ENCODE data around the gene KIAA0753.
"Not testable (repeated sequence)": the region's sequence is repeated elsewhere in the genome, so short reads cannot be mapped to it uniquely, and the experiment has no call there.

Gene KIAA0753

DNA sequence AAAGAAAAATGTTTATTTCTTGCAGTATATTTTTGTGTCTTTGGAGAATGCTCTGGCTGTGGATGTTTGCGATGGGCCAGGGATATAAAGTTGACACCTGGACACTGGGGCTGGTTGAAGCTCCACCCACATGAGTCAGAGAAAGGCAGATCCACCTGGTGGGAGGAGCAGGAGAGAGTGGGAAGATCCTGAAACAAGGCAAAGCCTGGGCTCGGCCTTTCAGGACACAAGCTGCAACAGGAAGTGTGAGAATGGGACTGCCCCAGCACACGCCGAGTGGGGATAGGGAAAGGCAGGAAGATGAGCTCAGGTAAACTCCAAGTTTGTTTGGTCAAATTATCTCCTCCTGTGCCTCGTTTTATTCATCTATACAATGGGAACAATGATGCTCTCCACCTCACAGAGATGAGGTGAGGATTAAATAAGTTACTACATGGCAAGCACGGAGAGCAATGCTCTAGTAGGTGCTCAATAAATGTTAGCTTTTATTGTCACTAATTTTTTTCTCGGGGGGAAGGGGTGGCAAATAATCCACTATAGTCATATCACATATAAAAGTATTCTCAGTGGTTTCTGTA is 62.7 kb downstream of the KIAA0753 start:
- no peaks in the 10 kb centered on the region for H3K9me3 Mint-ChIP-seq
- ATAC-seq, result no peak
- H3K36me3 Mint-ChIP-seq, result peaks cover 15% of the 10 kb centered on the region
- peaks cover 21% of the 10 kb centered on the region for H3K4me1 Mint-ChIP-seq
- no peak overlapping the region for H3K4me3 Mint-ChIP-seq
- no peak for DNase-seq (ENCODE audit: low spot score in 2 of 2)
- no peak overlapping the region for H3K27ac Mint-ChIP-seq

DNA sequence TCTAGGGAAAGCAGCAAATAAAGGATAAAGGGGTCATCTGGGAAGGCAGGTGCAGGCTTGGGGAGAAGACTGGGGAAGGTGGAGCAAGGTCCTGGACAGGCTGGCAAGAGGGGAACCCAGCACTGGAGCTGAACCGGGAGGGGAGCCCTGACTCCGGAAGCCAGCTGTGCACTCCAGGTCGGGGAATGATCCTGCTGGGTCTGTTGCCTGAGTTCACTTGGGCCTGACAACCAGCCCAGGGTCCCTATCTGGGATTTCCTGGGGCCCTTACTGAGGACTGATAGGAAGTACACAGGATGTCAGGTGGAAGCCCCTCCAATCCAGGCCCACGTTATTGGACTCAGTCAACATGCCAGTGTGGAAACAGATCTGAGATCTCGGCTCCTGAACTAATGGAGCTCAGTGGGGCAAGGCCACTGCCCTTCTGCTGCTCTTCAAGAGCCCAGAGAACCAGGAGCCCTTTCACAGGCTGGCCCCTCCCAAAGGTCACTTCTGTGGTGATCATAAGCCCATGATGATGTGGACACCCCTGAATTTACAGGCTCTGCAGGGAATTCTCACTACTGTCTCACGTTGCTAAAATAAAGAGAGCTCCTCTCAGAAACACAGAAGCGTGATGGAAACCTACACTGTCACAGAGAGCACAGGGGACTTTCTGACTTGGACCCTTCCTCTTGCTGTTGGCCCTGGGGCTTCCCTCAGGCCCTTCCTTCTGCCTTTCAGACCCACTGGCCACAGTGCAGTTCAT is 64.3 kb downstream of the KIAA0753 start:
- Mint-ChIP-seq H3K27ac (peak overlapping the region; percentile 75), H3K4me3 (no peak overlapping the region), H3K9me3 (no peaks in the 10 kb centered on the region), H3K4me1 (peaks cover 21% of the 10 kb centered on the region), H3K36me3 (peaks cover 9% of the 10 kb centered on the region)
- ATAC-seq (no peak), DNase-seq (ENCODE audit: low spot score in 2 of 2) (no peak)

DNA sequence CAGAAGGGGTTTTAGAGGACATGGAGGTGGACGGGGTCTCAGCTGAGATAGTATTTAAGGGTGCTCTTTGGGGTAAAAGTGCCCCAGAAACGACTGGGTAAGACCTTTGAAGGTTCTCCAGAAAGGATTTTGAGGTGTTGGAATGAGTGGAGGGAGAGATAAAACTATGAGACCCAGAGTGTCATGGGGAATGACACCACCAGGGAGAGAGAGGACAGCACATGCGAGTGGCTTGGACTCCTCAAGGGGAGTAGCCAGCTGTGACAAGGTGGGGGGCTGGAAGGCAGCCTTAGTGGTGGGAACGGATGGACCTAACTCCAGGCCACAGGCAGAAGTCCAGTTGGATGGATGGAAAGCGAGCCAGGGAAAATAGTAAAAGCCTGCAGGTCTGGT is 64.9 kb downstream of the KIAA0753 start:
- Mint-ChIP-seq H3K36me3 (peaks cover 9% of the 10 kb centered on the region), H3K4me3 (peak overlapping the region; percentile 49), H3K4me1 (peaks cover 21% of the 10 kb centered on the region), H3K9me3 (no peaks in the 10 kb centered on the region), H3K27ac (peak overlapping the region; percentile 75)
- ATAC-seq (peak; percentile 41), DNase-seq (ENCODE audit: low spot score in 2 of 2) (no peak)

DNA sequence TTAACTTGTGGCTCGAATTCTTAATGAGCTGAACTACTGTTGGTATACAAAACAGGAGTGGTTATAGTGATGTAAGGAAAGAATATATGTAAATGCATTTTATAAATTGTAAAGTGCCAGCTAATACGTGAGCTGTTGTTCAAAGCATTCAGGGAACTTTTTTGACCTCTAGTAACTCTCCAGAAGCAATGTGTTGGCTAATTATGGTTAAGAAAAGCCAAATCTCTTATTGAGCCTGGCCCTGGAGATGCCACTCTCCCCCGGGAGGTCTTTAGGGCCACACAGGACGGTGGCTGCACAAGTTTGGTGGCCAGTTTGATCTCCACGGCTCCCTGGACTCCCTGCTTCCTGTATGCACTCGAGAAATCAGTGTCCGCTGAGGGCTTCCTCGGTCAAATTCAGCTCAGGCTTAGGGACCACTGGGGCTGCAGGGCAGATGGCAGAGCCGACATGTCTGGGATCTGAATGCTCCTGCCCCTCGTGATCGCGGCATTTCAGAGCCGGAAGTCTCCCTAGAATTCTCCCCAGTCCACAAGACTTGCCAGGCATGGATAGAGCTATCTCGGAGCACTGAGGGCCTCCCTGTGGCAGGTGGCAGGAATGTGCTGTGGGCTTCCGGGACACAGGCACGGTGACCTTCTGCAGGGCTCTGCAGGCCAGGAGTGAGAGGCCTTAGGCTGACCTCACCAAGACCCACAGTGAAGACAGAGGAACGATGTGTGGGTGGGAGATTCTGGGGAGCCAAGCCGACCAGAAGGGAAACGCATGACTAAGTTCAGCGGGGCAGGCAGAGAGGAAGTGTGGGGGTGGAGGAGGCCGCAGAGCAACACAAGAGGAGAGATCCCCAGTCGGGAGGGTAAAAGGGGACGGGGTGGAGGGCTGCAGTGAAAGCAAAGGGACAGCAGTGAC is 65.6 kb downstream of the KIAA0753 start:
- H3K36me3 Mint-ChIP-seq, result peaks cover 9% of the 10 kb centered on the region
- H3K9me3 Mint-ChIP-seq, result no peaks in the 10 kb centered on the region
- peak overlapping the region; percentile 75 for H3K27ac Mint-ChIP-seq
- DNase-seq (ENCODE audit: low spot score in 2 of 2) (peak; percentile 24 to 64), ATAC-seq (peak; percentile 94)
- peak overlapping the region; percentile 49 for H3K4me3 Mint-ChIP-seq
- H3K4me1 Mint-ChIP-seq, result peaks cover 21% of the 10 kb centered on the region

DNA sequence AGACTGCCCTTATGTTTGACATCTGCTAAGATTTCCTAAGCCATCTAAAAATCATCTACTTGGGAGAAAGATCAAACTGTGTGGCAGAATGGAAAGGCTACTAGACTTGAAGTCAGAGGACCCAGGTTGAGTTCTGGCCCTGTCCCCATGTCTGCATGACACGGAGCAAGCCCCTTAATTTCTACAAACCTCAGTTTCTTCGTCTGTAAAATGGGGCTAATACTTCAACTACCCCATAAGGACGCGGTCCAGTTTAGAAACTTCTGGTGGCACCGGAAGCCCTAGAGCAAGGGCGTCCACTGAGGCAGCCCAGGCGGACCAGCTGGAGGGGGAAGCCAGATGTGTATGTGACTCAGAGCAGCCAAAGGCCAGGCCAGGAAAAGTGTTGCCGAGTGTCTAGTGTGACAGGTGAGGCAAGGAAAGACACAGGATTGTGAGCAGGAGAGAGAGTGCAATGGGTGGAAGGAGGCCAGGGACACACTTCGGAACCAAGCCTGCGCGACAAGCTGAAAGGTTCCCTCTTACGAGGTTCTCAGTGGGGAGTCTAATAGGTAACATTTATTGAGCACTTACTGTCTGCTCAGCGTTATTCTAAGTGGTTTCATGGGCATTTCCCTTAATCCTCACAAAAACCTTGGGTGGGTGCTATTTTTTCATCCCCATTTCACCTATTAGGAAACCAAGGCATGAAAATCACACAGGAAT is 66.4 kb downstream of the KIAA0753 start:
- Mint-ChIP-seq H3K4me3 (no peak overlapping the region), H3K9me3 (no peaks in the 10 kb centered on the region), H3K36me3 (peaks cover 9% of the 10 kb centered on the region), H3K4me1 (peaks cover 21% of the 10 kb centered on the region), H3K27ac (no peak overlapping the region)
- DNase-seq (ENCODE audit: low spot score in 2 of 2) (no peak), ATAC-seq (no peak)

DNA sequence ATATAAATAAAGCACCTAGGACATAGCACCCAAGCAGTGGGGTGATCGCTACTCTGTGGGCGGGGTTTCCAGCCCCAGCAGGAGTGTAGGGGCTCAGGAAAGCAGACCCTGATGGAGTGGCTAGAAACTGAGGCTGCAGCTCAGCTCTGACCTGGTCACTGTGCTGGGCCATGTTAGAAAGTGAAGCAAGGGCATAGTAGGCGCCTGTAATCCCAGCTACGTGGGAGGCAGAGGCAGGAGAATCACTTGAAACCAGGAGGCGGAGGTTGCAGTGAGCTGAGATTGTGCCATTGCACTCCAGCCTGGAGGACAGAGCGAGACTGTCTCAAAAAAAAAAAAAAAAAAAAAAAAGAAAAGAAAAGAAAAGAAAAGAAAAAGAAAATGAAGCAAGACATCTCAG is 67.0 kb downstream of the KIAA0753 start:
- not testable (repeated sequence) for H3K27ac Mint-ChIP-seq

DNA sequence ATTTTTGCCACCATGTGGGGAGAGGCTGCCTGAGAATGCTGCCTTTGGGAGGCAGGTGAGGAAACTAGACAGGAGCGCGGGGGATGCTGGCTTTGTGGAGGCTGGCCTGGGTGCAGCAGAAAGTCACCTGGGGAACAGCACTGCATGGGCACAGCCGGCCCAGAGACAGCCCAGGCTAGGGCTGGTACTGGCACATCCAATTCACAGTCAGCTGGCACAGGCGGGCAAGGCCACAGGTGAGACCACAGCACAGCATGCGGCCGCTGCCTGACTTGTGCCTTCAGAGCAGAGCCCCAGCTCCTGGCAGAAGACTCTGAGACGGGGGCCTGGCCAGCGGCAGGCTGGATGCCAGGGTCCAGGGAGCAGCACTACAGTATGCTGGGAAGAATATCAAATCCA is 67.5 kb downstream of the KIAA0753 start:
- Mint-ChIP-seq H3K27ac (no peak overlapping the region), H3K4me1 (peaks cover 21% of the 10 kb centered on the region), H3K9me3 (no peaks in the 10 kb centered on the region)

More for the DNA sequence above, 67.0 kb downstream of the KIAA0753 start:
- not testable (repeated sequence) for DNase-seq (ENCODE audit: low spot score in 2 of 2); H3K4me3 Mint-ChIP-seq; H3K9me3 Mint-ChIP-seq; ATAC-seq; H3K36me3 Mint-ChIP-seq
- H3K4me1 Mint-ChIP-seq, result peaks cover 21% of the 10 kb centered on the region

DNA sequence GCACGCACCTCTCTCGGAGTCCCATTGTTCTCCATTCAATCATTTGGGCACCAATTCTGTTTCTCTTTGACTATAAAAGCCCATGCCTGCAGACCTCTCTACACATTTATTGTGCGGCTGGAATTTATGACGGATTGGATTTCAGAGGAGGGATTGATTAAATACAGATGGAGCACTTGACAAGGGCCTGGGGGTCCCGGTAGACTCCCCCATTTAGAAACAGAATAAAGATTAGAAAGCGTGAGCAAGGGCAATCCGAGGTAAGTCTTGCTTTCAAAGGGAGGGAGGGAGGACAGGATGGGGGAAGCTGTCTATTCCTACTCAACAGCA is 69.1 kb downstream of the KIAA0753 start:
- H3K27ac Mint-ChIP-seq, result no peak overlapping the region

More for the DNA sequence above, 67.5 kb downstream of the KIAA0753 start:
- ATAC-seq, result no peak
- no peak overlapping the region for H3K4me3 Mint-ChIP-seq
- H3K36me3 Mint-ChIP-seq, result peaks cover 9% of the 10 kb centered on the region
- DNase-seq (ENCODE audit: low spot score in 2 of 2), result no peak

DNA sequence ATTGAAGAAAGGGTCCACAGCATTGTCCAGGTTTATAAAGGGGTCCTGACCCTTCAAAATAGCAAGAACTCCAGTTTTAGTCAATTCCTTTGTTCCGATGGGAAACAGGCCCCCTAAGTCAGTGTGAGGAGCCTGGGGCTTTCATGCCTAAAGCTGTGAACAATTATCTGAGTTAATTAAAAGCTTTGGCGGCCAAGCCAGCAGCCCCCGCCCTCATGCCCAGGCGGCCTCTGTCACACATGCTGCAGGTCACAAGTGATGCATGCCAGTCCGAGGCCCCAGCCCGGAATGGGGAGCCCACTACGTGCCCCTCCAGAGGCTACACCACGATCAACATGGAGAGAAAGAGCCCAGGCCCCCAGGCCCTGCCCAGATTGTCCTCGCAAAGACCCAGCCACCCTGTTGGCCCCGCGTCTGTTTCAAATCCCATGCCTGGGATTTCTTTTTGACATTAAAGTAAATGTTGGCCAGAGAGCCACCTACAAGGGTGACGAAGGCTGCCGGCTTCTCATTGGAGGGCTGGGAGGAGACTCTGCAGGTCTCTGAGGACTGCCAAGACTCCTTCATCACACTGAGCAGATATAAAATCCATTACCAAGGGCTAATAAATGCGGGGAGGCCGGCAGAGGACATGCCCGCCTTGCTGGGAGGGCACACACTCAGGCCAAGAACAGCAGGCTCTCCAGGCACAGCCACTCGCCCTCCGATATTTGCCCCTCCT is 69.6 kb downstream of the KIAA0753 start:
- Mint-ChIP-seq H3K9me3 (no peaks in the 10 kb centered on the region), H3K4me1 (peaks cover 12% of the 10 kb centered on the region), H3K27ac (no peak overlapping the region), H3K36me3 (no peaks in the 10 kb centered on the region), H3K4me3 (no peak overlapping the region)
- DNase-seq (ENCODE audit: low spot score in 2 of 2) (no peak), ATAC-seq (no peak)

More for the DNA sequence above, 69.1 kb downstream of the KIAA0753 start:
- Mint-ChIP-seq H3K9me3 (no peaks in the 10 kb centered on the region), H3K4me3 (no peak overlapping the region), H3K4me1 (peaks cover 15% of the 10 kb centered on the region), H3K36me3 (no peaks in the 10 kb centered on the region)
- DNase-seq (ENCODE audit: low spot score in 2 of 2) (no peak), ATAC-seq (no peak)

DNA sequence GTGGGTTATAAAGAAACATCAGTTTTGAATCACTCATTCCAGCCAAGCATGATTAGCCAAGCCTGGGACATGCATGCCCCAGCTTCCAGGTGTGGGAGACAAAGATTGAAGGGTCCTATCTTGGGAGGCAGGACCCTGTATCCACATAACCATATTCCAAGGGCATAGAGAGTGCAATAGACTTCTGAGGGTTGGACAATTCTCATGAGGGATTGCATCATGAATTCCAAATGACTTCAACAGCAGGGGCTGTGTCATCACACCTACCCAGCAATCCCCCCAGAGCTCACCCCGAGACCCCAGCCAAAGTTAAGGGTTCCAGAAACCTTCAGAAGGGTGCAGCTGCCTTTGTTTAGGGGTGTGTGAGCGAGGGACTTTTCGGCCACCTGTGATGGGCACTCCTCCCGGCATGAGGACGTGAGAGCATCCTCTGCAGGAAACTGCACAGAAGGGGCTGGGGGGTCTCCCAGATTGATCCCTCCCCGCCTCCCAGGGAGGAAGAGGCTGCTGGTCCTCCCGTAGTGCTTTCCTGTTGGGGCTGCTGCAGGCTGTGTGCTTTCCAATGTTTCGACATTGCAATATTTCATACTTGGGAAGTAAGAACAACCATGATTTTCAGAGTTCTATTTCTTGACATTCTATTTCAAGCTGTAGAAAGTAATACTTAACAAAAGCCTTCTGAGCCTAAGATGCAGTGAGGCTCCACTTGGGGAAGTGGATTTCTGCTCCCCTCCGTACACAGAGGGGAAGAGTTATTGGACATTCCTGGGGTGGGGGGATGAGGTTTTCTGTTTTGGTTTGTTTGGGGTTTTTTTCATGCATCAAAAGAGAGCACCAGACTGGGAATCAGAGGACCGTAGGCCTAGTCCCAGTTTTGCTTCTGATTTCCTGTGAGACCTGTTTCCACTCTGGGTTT is 70.9 kb downstream of the KIAA0753 start:
- Mint-ChIP-seq H3K27ac (no peak overlapping the region), H3K4me1 (no peaks in the 10 kb centered on the region), H3K9me3 (no peaks in the 10 kb centered on the region), H3K36me3 (no peaks in the 10 kb centered on the region), H3K4me3 (no peak overlapping the region)
- ATAC-seq (no peak), DNase-seq (ENCODE audit: low spot score in 2 of 2) (no peak)

DNA sequence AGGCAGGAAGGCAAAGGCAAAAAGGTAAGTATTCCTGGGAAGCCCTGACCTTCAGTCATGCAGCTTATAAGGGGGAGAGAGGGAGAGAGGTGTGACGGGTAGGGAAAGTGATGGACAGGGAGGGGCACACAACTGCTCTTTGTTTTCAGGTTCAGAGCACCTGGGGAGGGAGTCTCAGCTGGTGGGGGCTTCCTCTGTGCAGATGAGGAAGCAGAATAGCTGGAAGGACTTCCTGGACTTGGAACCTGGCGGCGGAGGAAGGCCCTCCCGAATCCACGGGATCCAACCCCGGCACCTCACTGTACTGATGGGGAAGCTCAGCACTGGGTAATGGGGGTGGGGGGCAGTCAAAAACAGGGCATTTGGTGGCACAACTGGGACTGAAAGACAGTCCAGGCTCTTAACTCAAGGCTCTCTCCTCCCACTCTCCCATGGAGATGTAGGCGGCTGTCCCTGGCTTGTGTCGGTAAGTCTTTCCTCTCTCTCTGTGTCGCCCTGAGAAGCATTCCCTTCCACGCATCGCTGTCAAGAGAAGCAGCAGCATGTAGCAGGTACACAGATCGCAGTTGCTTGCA is 72.2 kb downstream of the KIAA0753 start:
- Mint-ChIP-seq H3K4me3 (no peak overlapping the region), H3K9me3 (no peaks in the 10 kb centered on the region), H3K36me3 (no peaks in the 10 kb centered on the region), H3K4me1 (no peaks in the 10 kb centered on the region), H3K27ac (no peak overlapping the region)
- DNase-seq (ENCODE audit: low spot score in 2 of 2), result no peak
- ATAC-seq, result no peak

DNA sequence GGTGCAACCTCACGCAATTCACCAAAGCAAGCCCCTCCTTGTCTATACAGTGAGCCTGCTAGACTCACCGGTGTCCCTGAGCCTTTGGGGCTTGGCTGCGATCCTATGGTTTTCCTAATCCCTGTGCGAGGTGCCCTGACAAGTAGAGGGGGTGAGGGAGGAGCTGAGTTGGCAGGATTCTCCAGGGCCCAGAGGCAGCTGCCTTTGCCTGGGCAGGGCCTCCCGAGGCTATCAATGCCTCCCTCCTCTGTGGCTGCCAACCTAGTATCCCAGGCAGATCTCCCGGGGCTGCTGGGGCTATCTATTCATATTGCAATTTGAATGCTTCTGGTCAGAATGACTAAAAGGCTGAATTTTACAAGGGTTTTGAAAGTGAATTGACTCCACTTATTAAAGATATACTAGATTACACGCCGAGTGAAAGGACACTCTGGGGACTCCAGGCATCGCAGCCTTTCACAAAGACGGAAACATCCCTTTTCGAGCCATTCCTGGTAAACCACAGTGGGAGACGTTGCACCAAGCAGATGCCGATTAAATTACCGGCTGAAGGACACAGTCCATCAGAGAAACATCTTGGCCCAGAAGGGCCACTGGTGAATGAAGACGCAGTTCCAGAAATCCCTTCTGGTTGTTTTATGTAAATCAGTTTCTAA is 72.9 kb downstream of the KIAA0753 start:
- DNase-seq (ENCODE audit: low spot score in 2 of 2) (no peak), ATAC-seq (no peak)
- no peak overlapping the region for H3K4me3 Mint-ChIP-seq
- no peaks in the 10 kb centered on the region for H3K36me3 Mint-ChIP-seq
- H3K27ac Mint-ChIP-seq, result no peak overlapping the region
- no peaks in the 10 kb centered on the region for H3K4me1 Mint-ChIP-seq
- no peaks in the 10 kb centered on the region for H3K9me3 Mint-ChIP-seq

DNA sequence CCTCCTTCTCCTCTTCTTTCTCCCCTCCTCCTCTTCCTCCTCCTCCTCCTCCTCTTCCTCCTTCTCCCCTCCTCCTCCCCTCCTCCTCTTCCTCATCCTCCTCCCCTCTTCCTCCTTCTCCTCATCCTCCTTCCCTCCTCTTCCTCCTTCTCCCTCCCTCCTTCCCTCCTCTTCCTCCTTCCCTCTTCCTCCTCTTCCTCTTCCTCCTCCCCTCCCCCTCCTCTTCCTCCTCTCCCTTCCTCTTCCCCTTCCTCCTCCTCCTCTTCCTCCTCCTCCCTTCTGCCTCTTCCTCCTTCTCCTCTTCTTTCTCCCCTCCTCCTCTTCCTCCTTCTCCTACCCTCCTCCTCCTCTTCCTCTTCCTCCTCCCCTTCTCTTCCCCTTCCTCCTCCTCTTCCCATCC is 79.1 kb downstream of the KIAA0753 start:
- Mint-ChIP-seq H3K9me3 (no peaks in the 10 kb centered on the region), H3K4me1 (peaks cover 5% of the 10 kb centered on the region), H3K4me3 (no peak overlapping the region), H3K36me3 (no peaks in the 10 kb centered on the region), H3K27ac (no peak overlapping the region)
- no peak for ATAC-seq
- no peak for DNase-seq (ENCODE audit: low spot score in 2 of 2)
